HG03025 (cell line): Measurements from ENCODE around the gene TBX10.

ENCODE experiments used
- ATAC-seq: cut with Tn5 transposase; IDR thresholded peaks from one replicate; pipeline ENCODE4 v1.9.1; 2021; ENCODE audit warnings: mild to moderate bottlenecking, moderate library complexity; ENCODE audit not compliant: unreplicated experiment, low FRiP score

TBX10 gene

GRCh38 chr11:67617243-67617953, 22.2 kb downstream of the TBX10 start:
- no peak for ATAC-seq

DNA sequence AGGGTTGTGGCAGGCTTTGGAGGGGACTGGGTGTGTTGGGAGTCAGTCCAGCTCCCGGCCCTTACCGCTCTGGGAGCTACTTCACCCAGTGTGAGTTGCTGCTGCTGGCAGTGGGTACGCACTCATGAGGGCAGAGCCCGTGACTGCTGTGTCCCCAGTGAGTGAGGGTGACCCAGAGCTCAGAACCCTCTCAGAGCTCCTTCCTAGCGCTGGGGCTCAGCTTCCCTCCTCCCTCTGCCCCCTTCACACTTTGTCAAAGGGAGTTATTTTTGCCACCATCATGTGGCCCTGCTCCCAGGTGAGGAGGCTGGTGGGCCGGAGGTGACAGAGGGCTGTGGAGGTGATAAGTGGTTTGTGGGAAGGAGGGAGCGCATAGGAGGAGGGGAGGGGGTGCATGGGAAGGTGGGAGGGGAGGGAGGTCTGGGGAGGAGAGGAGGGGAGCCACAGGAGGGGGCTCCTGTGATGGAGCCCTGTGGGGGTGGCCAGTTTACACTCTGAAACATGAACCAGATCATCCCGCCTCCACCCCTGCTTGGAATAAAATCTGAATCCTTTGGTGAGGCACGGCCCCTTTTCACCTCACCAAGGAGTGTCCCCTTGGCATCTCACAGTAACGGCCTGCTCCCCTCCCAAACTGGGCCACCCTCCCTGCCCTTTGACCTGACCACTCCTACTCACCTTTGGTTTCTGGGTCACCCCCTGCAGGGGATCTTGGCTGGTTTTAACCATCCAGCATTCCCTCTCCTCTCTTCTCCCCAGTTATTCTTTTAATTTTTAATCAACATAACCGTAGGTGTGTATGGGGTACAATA, 22.9 kb downstream of the TBX10 start:
- ATAC-seq = no peak

- ATAC-seq = no peak
Observed at GRCh38 chr11:67615728-67616430, 23.7 kb downstream of the TBX10 start.

DNA sequence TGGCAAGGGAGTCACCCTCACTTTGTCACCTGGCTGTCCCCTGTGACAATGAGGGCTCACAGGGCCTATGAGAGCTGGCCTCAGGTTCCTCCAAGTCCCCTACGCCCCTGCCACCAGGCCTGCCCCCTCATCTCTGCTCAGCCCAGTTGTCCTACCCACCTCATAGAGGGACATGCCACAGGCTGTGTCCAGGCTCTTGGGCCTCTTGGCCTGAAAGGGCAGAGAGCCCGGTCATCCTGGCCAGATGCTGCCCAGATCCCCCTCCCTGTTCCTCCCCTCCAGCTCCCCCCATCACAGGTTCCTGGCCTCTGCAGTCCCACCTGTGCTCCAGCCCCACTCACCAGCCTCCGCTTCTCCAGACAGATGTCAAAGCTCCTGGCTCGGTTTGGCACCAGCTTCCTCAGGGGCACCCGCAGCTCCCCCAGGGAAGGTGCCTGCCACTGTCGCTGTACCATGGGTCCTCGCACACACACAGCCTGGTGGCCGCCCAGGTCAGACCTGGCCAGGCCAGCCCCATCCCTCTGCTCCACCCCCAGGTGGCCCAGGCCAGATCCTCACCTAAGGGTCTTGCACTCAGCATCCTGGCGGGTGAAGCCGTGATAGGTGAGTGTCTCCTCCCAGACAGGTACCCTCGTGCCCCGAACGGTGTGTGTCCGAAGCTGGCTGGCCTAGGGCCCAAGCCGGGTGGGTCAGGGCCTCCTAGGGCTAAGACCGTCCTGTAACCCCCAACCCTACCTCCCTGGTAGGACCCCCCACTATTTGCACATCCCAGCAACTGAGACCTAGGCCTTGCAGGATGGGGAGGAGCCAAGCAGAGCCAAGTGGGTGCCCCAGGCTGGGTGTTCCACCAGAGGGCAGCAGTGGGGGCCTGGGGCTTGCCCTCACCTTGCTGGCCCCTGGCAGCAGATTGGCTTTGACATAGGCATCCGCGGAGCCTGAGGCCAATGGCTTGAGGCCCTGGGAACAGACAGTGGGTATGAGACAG, 24.5 kb downstream of the TBX10 start:
- ATAC-seq = no peak

DNA sequence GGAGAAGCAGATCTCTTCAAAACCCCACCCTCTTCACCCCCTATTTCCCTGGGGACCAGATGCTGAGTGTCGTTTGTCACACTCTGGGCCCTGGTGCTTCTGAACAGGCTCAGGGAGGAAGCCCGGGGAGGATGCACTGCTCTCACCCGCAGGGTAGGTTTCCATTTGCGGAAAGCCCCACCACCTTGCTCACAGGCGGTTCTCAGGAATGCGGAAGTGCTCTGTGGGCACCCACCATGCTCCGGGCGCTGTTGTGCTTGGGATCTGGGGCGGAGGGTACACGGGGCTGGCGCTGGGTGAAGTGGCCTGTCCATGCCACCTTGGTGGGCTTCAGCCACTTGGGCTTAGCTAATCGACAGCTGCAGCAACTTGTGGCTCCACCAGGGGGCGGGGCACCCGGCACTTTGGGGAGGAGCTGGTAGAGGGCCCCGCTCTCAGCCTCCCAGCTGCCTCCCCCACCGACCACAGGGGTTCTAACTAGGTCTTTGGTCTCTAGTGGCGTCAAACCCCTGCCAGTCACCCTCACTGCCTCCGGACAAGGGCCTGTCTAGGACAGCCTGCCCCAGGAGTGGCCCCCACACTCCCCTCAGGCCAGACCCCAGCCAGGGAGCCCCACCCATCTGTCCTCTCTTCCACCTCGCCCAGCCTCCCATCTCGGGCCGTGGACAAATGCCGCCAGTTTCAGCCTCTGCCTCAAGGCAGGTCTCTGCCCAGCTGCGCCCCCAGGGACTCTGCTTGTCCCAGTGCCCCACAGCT, 25.4 kb downstream of the TBX10 start:
- peak; percentile 53 for ATAC-seq

DNA sequence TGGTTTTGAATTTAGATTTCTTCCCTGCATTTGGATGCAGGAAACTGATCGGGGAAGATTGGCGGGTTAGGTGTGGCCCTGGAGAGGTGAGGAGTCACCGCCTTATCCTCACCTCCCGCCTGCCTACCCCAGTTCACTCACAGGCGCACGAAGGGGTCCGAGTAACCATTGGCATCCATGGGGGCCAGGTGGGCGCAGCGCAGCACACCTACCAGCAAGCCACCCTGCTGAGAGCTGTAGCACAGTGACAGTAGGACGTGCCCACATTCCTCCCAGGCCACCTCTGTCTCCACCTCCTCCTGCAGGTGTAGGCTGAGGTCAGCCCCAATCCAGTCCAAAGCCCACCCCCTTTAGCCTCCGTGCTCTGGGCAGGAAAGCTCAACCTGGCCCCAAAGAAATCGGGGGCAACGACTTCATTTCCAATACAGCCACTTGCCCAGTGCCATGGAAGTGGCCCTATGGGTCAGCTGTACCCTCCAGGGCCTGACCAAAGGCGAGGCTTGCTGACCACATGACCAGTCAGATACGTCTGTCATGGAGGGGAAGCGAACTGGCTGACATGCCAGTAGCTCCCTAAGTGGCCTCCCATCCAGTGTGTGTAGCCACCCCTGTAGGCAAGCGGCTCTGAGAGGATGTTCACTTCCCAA, 26.1 kb downstream of the TBX10 start:
- no peak for ATAC-seq

DNA sequence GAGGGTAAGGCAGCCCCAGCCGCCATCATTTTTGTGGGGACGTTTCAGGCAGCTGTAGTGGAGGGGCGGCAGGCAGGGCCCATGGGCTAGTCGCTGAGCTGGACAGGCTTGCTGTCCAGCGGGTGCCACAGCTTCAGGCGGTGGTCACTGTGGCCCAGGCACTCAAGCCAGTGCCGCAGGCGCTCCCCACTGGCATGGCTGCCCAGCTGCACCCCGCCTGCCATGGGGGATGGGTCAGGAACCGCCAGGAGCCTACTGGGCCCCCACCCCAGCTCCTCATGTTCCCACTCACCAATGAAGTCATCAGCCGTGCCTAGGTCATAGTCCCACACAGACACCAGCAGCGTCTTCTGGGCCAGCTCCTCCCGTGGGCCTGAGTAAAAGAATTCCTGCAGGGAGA, 26.8 kb downstream of the TBX10 start:
- no peak for ATAC-seq

DNA sequence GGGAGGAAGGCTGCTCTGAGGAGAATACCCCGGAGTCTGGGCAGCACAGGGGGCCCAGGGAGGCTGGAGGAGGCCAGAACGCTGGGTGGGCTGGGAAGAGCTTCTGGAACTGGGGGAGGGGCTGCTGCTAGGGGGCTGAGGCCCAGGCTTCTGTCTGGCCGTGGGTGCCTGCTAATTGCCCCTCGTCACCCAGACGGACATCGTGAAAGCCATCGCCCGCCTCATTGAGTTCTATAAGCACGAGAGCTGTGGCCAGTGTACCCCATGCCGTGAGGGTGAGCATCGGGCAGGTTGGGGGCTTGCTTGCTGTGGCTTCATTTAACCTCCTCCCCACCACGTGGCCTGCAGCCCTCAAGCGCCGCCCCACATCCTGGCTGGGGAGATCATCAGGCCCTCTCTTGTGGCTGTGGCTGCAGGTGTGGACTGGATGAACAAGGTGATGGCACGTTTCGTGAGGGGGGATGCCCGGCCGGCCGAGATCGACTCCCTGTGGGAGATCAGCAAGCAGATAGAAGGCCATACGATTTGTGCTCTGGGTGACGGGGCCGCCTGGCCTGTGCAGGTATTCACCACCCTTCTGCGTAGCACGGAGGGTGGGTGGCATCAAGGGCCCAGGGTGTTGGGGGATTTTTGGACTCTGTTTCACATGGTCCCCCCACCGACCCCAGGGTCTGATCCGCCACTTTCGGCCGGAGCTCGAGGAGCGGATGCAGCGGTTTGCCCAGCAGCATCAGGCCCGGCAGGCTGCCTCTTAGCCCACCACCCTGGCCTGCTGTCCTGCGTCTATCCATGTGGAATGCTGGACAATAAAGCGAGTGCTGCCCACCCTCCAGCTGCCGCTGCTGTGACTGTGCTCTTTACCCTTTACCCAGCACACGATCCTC, 27.6 kb downstream of the TBX10 start:
- ATAC-seq = no peak

DNA sequence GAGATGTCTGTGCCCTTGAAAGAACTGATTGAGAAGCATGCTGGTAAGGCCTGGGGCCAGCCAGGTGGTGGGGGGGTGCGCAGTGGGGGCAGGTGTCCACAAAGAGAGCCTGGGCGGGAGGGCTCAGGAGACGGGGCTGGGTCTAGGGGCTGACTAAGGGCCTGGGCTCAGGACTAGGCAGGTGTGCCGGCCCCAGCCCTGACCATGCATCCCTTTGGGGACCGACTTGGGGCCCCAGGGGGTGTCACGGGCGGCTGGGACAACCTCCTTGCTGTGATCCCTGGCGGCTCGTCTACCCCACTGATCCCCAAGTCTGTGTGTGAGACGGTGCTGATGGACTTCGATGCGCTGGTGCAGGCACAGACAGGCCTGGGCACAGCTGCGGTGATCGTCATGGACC, 28.4 kb downstream of the TBX10 start:
- ATAC-seq = no peak

- ATAC-seq = no peak
Observed at GRCh38 chr11:67610302-67610868, 29.2 kb downstream of the TBX10 start.

GRCh38 chr11:67609316-67609715, 30.2 kb downstream of the TBX10 start:
- ATAC-seq = no peak

- ATAC-seq = no peak
Observed at GRCh38 chr11:67608486-67608885, 31.1 kb downstream of the TBX10 start.

GRCh38 chr11:67607507-67607906, 32.1 kb downstream of the TBX10 start:
- ATAC-seq = no peak

DNA sequence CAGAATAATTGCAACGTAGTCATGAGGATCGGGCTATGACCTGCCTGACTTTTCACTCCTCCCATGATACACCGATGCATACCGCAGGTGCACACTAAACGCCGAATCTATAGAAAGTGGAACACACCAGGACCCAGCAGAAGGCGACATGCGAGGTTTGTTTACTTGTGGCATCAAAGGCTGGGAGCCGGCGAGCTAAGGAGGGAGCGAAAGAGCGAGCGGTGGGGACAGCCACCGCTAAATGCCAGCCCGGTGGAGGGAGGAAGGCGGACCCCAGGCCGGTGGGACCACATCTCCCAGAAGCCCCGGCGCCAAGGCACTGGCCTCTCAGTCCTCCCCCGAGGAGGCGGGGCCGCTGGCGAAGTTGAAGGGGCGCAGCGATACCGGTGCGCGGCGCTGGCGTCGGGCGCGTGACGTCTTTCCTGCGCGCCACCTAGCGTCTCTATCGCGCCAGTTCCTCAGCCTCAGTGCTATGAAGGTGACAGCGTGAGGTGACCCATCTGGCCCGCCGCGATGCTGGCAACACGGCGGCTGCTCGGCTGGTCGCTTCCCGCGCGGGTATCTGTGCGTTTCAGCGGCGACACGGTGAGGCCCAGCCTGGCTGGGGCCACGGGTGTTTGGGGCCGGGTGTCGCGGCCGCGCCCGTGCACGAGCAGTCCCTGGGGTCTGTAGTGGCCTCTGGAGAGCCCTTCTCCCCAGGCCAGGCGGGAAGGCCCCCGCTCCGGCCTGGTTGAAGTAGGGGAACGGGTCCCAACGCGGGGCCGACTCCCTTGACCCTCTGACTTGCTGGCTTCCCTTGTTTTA, 32.9 kb downstream of the TBX10 start, which contains the start of gene NDUFV1:
Gene NDUFV1 (plus strand): TSS at position 445 of the 804 bp plus-strand sequence. CDS start 69 bp downstream, at position 514.
- ATAC-seq = peak; percentile 83

- ATAC-seq = no peak
Observed at GRCh38 chr11:67606093-67606491, 33.5 kb downstream of the TBX10 start.

GRCh38 chr11:67605231-67606011, 34.1 kb downstream of the TBX10 start:
- no peak for ATAC-seq
